IMR-90 (cell line): Measurements from ENCODE around the gene IGF2BP3. TPM values are rescaled to one million over a fixed set of nuclear protein-coding genes. Genes with fewer than 3 reads are reported as not detected.

Source experiments
- ATAC-seq: fragments of 200-7000 bp; cut with Tn5 transposase; 2 replicates; pipeline ENCODE4 v1.9.1; 2020; ENCODE audit warnings: low read depth, mild to moderate bottlenecking, moderate library complexity
- BruUV-seq: library from RNA; stranded (reverse); fragments of 400-500 nt; replicated peaks from 2 replicates; lab custom pipeline; 2021; lab: Mats Ljungman, UMichigan
- CTCF ChIA-PET: fragments of 300-600 bp; formaldehyde crosslinking; extraction: SDS; loops from one replicate; lab custom pipeline; 2021; ENCODE audit warnings: antibody characterized with exemption; lab: Yijun Ruan, JAX
- POLR2A ChIA-PET: fragments of 300-600 bp; sonication (Branson Sonifier 250); formaldehyde crosslinking; loops from one replicate; lab custom pipeline; 2022; ENCODE audit warnings: antibody characterized with exemption; ENCODE audit not compliant: unreplicated experiment; lab: Charles Lee
- DNase-seq: peaks from one replicate; pipeline ENCODE4 v3.0.0; 2013
- H2AFZ ChIP-seq: replicated peaks from 2 replicates; pipeline ENCODE3; 2013; ENCODE audit warnings: low read length, mild to moderate bottlenecking; ENCODE audit not compliant: poor library complexity
- H2AK5ac ChIP-seq: 2 replicates; pipeline ENCODE4 v1.6.1; 2013; ENCODE audit warnings: low read depth, low read length, inconsistent platforms
- H2AK9ac ChIP-seq: replicated peaks from 2 replicates; pipeline ENCODE3; 2013; ENCODE audit warnings: mild to moderate bottlenecking, low read depth, low read length, moderate library complexity; ENCODE audit not compliant: poor library complexity
- H2BK120ac ChIP-seq: 2 replicates; pipeline ENCODE4 v1.6.1; 2013; ENCODE audit warnings: low read depth, low read length, inconsistent platforms
- H2BK15ac ChIP-seq: 3 replicates; pipeline ENCODE4 v1.6.1; 2013; ENCODE audit warnings: low read depth, low read length, inconsistent platforms
- H2BK20ac ChIP-seq: 2 replicates; pipeline ENCODE4 v1.6.1; 2013; ENCODE audit warnings: low read depth, mild to moderate bottlenecking, inconsistent platforms, low read length, moderate library complexity
- H2BK5ac ChIP-seq: 2 replicates; pipeline ENCODE4 v1.6.1; 2013; ENCODE audit warnings: mild to moderate bottlenecking, low read depth, low read length, inconsistent platforms; ENCODE audit not compliant: poor library complexity, severe bottlenecking
- H3K14ac ChIP-seq: replicated peaks from 2 replicates; pipeline ENCODE4 v1.6.1; 2013; ENCODE audit warnings: low read depth, low read length, inconsistent platforms
- H3K18ac ChIP-seq: 2 replicates; pipeline ENCODE4 v1.6.1; 2013; ENCODE audit warnings: low read depth, low read length, control low read depth
- H3K23ac ChIP-seq: 2 replicates; pipeline ENCODE4 v1.6.1; 2013; ENCODE audit warnings: low read depth, low read length, inconsistent platforms
- H3K27ac ChIP-seq: 2 replicates; pipeline ENCODE4 v1.5.1; 2013; ENCODE audit warnings: mild to moderate bottlenecking, control low read depth, low read length; ENCODE audit not compliant: insufficient read depth
- H3K27me3 ChIP-seq: 2 replicates; pipeline ENCODE4 v1.6.1; 2013; ENCODE audit warnings: low read length; ENCODE audit not compliant: control insufficient read depth, insufficient read depth
- H3K36me3 ChIP-seq: 2 replicates; pipeline ENCODE4 v1.6.1; 2013; ENCODE audit warnings: low read length, mixed read lengths; ENCODE audit not compliant: control insufficient read depth, insufficient read depth
- H3K4ac ChIP-seq: 2 replicates; pipeline ENCODE4 v1.6.1; 2013; ENCODE audit warnings: low read depth, low read length, inconsistent platforms
- H3K4me1 ChIP-seq: 2 replicates; pipeline ENCODE4 v1.6.1; 2013; ENCODE audit warnings: low read length, mixed read lengths; ENCODE audit not compliant: control insufficient read depth, insufficient read depth
- H3K4me2 ChIP-seq: 2 replicates; pipeline ENCODE4 v1.6.1; 2013; ENCODE audit warnings: low read depth, mild to moderate bottlenecking, control low read depth, low read length, moderate library complexity
- H3K4me3 ChIP-seq: 2 replicates; pipeline ENCODE4 v1.5.1; 2013; ENCODE audit warnings: low read depth, mild to moderate bottlenecking, control low read depth, low read length, moderate library complexity; ENCODE audit not compliant: insufficient read depth
- H3K56ac ChIP-seq: 2 replicates; pipeline ENCODE4 v1.6.1; 2013; ENCODE audit warnings: low read length, inconsistent platforms; ENCODE audit not compliant: insufficient read depth; ENCODE audit errors: extremely low read depth
- H3K79me1 ChIP-seq, 2 experiments: 2 replicates each; pipeline ENCODE4 v1.6.1; 2013; ENCODE audit warnings: low read length in 2 of 2, inconsistent platforms in 1 of 2, low read depth in 1 of 2
- H3K9ac ChIP-seq: 2 replicates; pipeline ENCODE4 v1.6.1; 2013; ENCODE audit warnings: low read depth, low read length, control low read depth
- H3K9me1 ChIP-seq: 2 replicates; pipeline ENCODE4 v1.6.1; 2013; ENCODE audit warnings: low read length, inconsistent platforms; ENCODE audit not compliant: insufficient read depth
- H3K9me3 ChIP-seq: 2 replicates; pipeline ENCODE4 v1.6.1; 2013; ENCODE audit warnings: low read length; ENCODE audit not compliant: control insufficient read depth, insufficient read depth
- H4K20me1 ChIP-seq: 2 replicates; pipeline ENCODE4 v1.6.1; 2013; ENCODE audit warnings: low read length, inconsistent platforms; ENCODE audit not compliant: insufficient read depth
- H4K5ac ChIP-seq: 2 replicates; pipeline ENCODE4 v1.6.1; 2013; ENCODE audit warnings: mild to moderate bottlenecking, low read depth, low read length, control low read depth
- H4K8ac ChIP-seq, 2 experiments: 2 replicates each; pipeline ENCODE4 v1.6.1; 2013; ENCODE audit warnings: low read depth in 2 of 2, low read length in 2 of 2, control low read depth in 1 of 2, inconsistent platforms in 1 of 2
- H4K91ac ChIP-seq: 2 replicates; pipeline ENCODE4 v1.6.1; 2013; ENCODE audit warnings: low read depth, low read length, inconsistent platforms; ENCODE audit not compliant: insufficient read depth
- FOS ChIP-seq: fragments of 150-350 bp; IDR thresholded peaks from 2 replicates; pipeline ENCODE4 v1.6.1; 2016; ENCODE audit warnings: low read depth, low read length
- MAFK ChIP-seq: IDR thresholded peaks from 2 replicates; pipeline ENCODE4 v1.6.1; 2012; ENCODE audit warnings: low read depth, low read length, improper control_type of control experiment
- USF2 ChIP-seq: fragments of 150-350 bp; IDR thresholded peaks from 2 replicates; pipeline ENCODE4 v1.6.1; 2017; ENCODE audit warnings: mild to moderate bottlenecking, antibody characterized with exemption, low read length, low read depth
- WGBS, 2 experiments: methylation state at CpG; one replicate each; pipeline versions ENCODE4 v1.1.5 to v1.1.7; 2013; ENCODE audit warnings: missing lambda C conversion rate in 2 of 2; ENCODE audit not compliant: insufficient read length in 1 of 2; ENCODE audit errors: extremely low coverage in 2 of 2; 5-methylcytosine and 5-hydroxymethylcytosine counted together
- dilution Hi-C: fragments of 300-500 bp; cut with HindIII; formaldehyde crosslinking; loops from one replicate; pipeline ENCODE4 v1.14.3; 2018; ENCODE audit warnings: low sequenced_read_pairs; ENCODE audit not compliant: unreplicated experiment
- in situ Hi-C: fragments of 300-500 bp; cut with MboI; formaldehyde crosslinking; loops from 3 replicates; pipeline ENCODE4 v1.14.3; 2019; ENCODE audit warnings: low sequenced_read_pairs, inconsistent platforms, mixed read lengths
- intact Hi-C: fragments of 100-400 bp; cut with micrococcal nuclease; formaldehyde crosslinking; loops from 2 replicates; pipeline ENCODE4 v1.10.0; 2022
- polyA plus RNA-seq, 3 experiments: library from polyadenylated mRNA; depleted of rRNA; stranded (reverse); fragments of >200 nt; gene quantifications; 2 replicates each; pipeline ENCODE4 v1.2.3, GENCODE V29; 2012; ENCODE audit warnings: low replicate concordance in 1 of 3
- total RNA-seq: library from RNA; depleted of rRNA; stranded (reverse); fragments of >200 nt; gene quantifications from 2 replicates; pipeline ENCODE4 v1.2.3, GENCODE V29; 2012

IGF2BP3 gene
- total and polyA plus RNA-seq, 2 of the 4 experiments (the other 2 are of a cell fraction) = 50.9 to 59.3 TPM

- Histone ChIP-seq H2BK15ac (no peak overlapping the region), H4K91ac (no peak overlapping the region), H3K9me1 (peaks cover 2% of the 10 kb centered on the region; the same call in 1 of the 2 replicates), H3K4ac (no peak overlapping the region), H3K4me1 (peaks cover 2% of the 10 kb centered on the region; the same call in 1 of the 2 replicates), H3K14ac (no peak overlapping the region), H4K8ac (no peak overlapping the region), H2AFZ (no peak overlapping the region), H4K20me1 (no peaks in the 10 kb centered on the region), H2AK9ac (no peak overlapping the region), H3K56ac (no peak overlapping the region), H3K4me3 (no peak overlapping the region), H2AK5ac (no peak overlapping the region), H3K79me1 (no peaks in the 10 kb centered on the region), H3K27ac (no peak overlapping the region), H3K18ac (no peak overlapping the region), H3K27me3 (peaks cover 17% of the 10 kb centered on the region), H3K9ac (no peak overlapping the region), H3K23ac (no peak overlapping the region), H2BK5ac (no peak overlapping the region), H2BK120ac (no peak overlapping the region), H3K4me2 (no peak overlapping the region), H4K5ac (no peak overlapping the region), H3K9me3 (0 out of 2 replicates have a peak, but pooled peaks cover 2% of the 10 kb centered on the region), H2BK20ac (no peak overlapping the region), H3K36me3 (no peaks in the 10 kb centered on the region)
- ATAC-seq (no peak), DNase-seq (no peak)
- TF ChIP-seq MAFK (no peak), FOS (no peak), USF2 (no peak)
- CTCF ChIA-PET = interaction anchor here (0.6 to 4.2 kb wide), 17 partner anchors 9 to 442 kb away, joined by 3 to 34 read pairs (median 4); no protein-coding TSS in a partner anchor
- intact Hi-C loops = loop anchor here (2.0 kb wide), 1 partner anchor 273 kb away; no protein-coding TSS in a partner anchor
- dilution Hi-C loops = no loop called here
- BruUV-seq = no TSS peak
- in situ Hi-C loops = loop anchor here (10.0 kb wide), 1 partner anchor 433 kb away; no protein-coding TSS in a partner anchor
- WGBS, 2 experiments = no CpG with 5 or more reads among the region's 2 CpGs
- POLR2A ChIA-PET = no interaction called here
Observed at GRCh38 chr7:23272275-23272674, 198.0 kb downstream of the IGF2BP3 start.
